DMS79 (cell line): Measurements from ENCODE around the gene LYZL1.
A peak's percentile ranks its signal among the peaks of the same experiment; 100 is the strongest.
"Not testable (repeated sequence)": the region's sequence is repeated elsewhere in the genome, so short reads cannot be mapped to it uniquely, and the experiment has no call there.

Experiments
- DNase-seq: peaks from one replicate; lab custom pipeline; 2025; lab: John Stamatoyannopoulos, UW

Gene LYZL1

DNA sequence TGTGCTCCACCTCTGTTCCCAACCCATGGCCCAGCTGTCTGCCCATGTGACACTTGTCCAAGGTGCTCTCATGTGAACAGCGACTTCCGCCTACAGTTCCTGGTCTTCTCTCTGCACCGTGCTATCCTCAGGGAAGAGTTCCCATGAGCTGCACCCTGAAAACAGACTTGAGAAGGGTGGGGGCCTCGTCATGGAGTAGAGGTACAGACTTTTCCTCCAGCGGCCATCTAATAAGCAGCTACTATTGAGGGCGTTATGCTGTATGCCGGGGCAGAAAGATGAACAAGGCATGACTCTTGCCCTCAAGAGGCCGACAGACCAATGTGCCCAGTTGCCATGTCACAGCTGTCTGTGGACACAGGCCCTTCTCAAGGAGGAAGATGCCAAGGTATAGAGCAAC is 25.4 kb upstream of the LYZL1 start:
- DNase-seq, result no peak

DNA sequence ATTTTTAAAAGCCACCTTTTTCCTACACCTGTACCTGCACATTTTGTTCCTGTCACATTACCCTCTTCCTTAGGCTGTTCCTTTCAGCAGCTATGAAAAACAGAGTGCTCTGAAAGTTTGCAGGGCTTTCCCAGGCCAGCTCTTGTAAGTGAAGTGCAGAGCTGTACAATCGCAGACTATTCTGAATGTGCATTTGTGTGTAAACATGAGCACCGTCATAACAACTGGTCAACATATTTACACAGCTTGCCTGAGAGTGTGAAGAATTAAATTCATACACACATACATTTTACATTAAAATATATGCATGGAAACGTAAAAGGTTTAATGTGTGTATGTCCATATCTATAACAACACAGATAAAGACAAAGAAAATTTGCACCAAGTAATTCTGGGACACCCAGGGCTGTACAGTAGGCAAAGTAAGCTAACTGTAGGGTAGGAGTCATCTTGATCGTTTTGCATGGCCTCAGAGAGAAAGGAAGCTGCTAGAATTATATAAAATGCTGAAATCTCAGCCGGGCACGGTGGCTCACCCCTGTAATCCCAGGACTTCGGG is 23.6 kb upstream of the LYZL1 start:
- DNase-seq, result no peak

DNA sequence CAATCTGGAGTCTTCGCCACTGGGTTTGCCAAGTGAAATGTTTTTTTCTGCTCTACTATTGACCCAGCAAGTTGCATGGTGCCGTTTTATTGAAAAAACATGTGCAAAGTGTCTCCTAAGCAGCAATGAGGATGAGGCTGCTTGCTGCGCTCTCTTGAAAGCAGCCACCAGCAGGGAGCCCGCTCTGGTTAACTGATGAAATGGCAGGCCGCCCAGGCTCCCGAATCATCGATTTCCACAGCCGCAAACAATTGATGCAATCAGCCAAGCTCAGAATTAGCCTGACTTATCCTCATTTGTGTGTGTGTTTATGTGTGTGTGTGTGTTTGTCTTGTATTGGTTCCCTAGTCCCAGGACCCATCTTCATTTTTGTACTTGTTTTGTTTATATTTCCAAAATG is 22.2 kb upstream of the LYZL1 start:
- no peak for DNase-seq

DNA sequence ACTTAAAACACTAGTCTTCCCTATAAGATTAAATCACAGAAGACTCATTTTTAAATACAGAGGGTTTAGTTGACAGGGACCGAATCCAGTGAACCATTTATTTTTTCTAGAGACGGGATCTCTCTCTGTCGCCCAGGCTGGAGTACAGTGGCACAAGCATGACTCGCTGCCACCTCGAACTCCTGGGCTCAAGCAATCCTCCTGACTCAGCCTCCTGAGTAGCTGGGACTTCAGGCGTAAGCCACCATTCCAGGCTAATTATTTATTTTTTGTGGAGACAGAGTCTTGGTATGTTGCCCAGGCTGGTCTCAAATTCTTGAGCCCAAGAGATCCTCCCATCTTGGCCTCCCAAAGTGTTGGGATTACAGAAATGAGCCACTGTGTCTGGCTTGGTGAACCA is 20.9 kb upstream of the LYZL1 start:
- DNase-seq, result no peak

DNA sequence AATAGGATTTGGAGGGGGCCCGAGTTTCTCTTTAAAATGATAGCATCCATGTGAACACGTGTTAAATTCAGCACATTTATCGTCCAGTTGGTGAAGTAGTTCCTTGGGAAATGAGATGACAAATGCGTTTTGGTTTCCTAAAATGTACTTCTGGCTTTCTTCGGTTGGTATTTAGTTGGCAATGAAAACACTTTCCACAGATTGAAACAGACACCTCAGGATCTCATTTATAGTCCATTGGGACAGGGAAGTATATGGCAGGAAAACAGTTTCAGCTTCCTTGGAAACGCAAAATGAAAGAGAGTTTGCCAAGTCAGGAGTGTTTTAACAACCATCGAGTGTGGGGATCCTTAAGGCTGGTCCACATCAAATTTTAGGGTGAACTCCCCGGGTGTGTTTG is 19.4 kb upstream of the LYZL1 start:
- DNase-seq, result no peak

DNA sequence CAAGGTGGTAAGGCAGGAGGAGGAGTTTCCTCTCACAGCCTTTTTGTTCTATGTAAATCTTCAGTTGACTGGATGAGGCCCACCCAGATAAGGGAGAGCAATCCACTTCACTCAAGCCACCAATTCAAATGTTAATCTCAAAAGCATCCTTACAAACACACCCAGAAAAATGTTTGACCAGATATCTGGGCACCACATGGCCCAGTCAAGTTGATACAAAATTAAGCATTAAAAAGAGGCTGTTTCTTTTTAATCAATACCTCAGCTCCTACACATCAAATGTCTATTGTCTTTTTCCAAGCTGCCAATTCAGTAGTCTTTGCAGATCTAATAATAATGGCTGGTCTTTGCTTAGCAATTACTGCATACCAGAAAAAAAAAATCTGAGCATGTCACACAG is 18.0 kb upstream of the LYZL1 start:
- DNase-seq, result no peak

DNA sequence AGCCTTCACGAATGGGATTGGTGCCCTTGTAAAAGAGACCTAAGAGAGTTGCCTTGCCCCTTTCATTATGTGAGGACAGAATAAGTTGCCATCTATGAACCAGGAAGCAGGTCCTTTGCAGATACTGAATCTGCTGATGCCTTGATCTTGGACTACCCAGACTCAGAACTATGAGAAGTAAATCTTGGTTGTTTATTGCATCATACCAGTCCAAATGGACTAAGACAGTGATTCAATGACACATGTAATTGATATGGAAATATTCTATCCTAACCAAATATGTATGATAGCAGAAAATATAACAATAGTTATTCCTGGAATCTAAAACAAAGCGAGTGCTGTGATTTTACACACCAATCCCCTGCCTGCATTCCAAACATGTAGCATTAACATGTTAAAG is 17.0 kb upstream of the LYZL1 start:
- no peak for DNase-seq

DNA sequence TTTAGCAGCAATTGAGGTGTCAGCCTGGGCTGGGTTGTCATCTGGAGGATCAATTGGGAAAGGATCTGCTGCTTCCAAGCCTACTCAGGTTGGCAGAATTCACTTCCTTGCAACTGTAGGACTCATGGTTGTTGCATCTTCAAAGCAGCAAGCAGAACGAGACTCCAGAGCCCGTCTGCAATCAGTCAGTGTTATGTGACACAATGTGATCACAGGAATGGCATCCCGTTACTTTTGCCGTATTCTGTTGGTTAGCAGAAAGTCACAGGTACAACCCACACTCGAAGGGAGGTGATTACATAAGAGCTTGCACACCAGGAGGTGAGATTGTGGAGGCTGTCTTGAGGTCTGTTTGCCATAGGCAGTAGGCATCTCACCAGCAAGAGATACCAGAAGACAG is 15.4 kb upstream of the LYZL1 start:
- DNase-seq, result no peak

DNA sequence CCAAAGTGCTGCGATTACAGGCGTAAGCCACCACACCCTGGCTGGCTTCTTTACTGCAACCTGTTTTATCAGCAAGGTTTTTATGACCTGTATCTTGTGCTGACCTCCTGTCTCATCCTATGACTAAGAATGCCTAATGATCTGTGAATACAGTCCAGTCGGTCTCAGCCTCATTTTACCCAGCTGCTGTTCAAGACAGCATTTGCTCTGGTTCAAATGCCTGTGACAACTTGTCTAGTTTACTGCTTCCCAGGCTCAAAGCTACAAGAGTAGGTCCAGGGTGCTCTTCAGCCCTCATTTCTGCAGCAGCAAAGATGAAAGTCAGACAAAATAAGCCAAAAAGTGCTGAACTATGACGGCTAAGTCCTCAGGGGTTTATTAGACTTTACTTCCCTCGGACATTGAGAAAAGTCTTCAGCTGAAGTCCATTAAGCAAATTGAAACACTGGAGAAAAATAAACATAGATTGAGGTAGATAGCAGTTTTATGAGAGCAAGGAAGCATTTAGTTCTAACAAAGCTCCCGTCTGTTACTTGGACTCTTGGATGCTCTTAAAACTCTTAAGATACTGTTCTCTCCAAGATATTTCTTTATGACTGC is 12.5 kb upstream of the LYZL1 start:
- peak; percentile 44 for DNase-seq

DNA sequence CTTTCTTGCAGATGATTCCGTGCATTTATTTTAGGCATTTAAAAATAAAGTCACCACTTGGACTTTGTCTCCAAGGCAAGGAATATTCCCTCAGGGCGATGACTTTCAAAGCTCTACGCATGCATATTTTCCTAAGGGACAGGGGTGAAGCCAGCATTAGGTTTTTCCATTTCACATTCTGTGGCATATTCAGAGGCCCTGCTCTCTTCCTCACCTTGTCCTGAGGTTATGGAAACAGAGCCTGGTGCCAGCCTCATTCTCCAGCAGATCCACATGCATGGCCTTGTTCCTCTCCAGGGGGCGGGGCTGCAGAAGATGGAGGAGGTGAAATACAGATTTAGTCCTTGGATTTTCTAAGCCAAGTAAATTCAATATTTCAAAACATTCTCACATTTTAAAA is 11.6 kb upstream of the LYZL1 start:
- no peak for DNase-seq

DNA sequence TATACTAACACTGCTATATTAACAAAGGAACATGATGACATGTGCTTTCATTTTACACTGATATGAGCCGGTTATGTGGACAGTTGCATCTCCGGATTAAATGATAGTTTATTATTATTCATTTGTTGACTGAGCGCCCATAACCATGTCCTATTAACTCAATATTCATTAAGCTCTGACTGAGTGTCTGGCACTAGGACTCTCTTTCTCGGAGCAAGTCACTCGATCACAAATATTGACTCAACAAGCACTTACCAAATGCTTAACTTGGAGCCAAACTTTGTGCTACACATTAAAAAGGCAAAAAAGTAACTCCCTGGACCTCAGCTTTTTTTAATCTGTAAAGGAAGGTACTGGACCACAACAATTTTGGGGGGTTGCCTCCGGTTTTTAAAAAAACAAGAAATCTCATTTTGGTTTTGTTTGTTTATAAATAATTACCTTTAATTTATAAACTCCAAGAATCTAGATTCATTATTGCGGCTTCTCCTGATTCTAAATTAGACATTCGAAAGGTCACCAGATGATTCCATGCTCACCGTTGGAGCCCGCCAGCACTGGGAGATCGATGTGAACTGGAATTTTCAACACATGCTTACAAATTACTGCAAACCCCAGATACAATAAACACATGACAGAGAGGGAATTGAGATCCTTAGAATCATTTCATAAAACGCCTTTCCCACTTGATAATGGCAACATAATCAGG is 8.9 kb upstream of the LYZL1 start:
- DNase-seq, result no peak

DNA sequence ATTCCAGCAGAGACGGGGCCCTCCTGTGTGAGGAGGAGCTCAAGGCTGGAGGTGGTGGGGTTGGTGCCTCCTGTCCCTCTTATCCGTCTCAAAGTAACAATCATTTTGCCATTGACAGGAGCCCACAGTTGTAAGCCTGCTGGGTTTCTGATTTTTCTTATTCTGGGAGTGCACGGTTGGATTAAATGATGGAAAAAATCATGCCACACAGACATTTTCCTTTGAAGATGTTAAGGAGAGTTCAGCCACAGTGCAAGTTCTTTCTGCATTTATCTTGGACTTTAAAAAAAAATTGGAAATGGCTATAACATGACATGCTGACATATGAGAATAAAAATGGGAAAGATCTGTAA is 8.4 kb upstream of the LYZL1 start:
- no peak for DNase-seq

DNA sequence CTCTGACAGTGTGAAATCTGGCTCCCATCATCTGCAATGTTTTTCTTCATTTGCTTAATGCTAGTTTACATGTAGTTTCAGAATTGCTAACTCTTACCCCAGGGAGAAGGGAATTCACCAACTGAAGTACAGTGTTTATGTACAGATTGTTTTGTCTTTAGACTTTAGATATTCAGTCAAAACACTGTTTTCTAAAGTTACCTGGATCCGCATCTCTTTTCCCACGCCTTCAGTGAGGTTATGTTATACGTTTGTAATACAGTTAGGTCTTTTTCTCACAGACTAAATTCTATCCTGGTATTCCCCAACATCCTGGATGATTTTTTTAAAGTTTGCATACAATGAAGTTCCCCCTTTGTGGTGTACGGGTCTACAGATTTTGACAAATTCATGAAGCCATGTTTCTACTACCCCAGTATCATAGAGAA is 3.2 kb upstream of the LYZL1 start:
- DNase-seq, result no peak

DNA sequence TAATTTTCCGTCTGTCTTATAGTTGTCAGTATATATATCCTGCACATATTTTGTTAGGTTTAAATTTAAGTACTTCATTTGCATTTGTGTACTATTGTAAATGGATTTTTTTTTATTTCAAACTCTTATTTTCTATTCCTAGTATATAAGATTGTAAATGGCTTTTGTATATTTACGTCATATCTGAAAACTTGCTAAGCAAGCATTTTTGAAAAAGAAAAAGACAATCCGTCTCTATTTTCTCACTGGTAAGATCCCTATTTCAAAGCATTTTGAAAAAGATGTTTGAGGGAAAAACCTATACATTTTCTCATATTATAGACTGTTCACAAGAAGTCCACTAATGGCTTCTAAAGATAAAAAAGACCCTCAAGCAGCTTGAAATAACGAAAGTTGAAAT is 1.2 kb upstream of the LYZL1 start:
- DNase-seq, result no peak

DNA sequence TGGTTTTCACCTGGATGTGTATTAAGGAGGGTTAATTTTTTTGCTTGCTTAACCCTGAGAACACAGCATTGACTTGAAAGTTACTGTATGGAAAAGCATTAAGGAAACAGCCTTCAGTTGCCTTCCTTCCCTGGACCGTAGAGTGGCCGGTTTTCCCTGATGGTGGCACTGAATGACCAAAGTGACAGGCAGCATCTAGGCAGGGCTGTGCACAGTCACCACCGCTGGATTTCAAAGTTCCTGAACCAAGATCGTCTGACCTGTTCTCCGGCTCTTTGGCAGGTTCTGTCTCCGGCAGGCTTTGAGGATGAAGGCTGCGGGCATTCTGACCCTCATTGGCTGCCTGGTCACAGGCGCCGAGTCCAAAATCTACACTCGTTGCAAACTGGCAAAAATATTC is 2.7 kb downstream of the LYZL1 start:
- not testable (repeated sequence) for DNase-seq

DNA sequence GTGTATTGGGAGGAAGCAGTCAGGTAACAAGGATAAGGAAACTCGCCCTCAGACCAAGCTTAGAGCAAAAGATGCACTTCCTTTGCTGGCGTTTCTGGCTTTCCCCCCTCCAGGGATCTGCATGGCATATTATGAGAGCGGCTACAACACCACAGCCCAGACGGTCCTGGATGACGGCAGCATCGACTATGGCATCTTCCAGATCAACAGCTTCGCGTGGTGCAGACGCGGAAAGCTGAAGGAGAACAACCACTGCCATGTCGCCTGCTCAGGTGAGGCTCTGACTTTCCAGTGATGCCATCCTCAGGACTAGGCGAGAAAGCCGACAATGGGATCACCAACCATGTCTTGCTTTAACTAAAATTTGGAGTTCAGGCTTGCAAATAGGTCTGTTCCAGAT is 3.5 kb downstream of the LYZL1 start:
- DNase-seq, result not testable (repeated sequence)

DNA sequence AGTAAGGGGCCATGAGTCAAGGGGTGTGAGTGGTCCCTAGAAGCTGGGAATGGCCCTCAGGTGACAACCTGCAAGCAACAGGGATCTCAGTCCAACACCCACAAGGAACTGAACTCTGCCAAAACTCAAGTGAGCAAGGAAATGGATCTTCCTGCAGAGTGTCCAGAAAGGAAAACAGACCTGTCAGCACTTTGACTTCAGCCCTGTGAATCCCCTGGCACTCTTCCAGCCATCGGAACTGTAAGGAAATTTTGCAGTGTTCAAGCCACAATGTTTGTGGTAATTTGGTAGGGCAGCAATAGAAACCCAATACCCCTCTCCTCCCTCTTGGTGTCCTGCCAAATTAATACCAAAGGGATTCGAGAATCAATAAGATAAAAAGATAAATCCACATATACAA is 6.9 kb downstream of the LYZL1 start:
- DNase-seq, result no peak

DNA sequence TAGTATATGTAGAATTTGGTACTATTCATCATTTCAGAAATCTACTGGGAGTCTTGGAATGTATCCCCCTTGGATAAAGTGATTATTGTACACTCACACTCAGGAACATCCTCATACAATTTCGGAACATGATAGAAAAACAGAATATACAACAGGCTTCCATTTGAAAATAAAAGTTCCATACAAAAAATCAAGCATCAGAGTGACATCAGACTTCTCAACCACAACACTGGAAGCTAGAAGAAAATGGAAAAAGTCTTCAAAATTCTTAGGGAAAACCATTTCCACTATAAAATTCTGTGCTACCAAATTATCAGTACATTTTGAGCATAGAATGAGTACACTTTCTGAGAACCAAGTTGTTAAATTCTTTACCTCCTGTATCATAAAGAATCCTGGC is 8.8 kb downstream of the LYZL1 start:
- no peak for DNase-seq

DNA sequence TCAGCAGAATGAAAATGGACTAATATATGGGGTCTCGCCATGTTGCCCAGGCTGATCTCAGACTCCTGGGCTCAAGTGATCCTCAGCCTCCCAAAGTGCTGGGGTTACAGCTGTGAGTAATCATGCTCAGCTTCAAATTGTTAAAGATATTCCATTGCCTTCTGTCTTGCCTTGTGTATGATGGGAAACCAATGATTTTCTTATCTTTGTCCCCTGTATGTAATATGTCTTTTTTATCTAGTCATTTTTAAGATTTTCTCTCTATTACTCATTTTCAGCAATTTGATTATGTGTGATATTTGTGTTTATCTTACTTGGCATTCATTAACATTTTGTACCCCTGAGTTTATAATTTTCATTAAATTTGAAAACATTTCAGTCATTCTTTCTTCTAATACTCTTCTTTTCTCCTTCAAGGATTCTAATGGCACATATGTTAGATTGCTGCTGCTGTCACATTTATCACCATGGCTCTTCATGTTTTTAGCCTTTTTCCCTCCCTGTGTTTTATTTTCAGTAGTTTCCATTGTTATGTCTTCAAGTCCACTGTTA is 12.6 kb downstream of the LYZL1 start:
- no peak for DNase-seq

DNA sequence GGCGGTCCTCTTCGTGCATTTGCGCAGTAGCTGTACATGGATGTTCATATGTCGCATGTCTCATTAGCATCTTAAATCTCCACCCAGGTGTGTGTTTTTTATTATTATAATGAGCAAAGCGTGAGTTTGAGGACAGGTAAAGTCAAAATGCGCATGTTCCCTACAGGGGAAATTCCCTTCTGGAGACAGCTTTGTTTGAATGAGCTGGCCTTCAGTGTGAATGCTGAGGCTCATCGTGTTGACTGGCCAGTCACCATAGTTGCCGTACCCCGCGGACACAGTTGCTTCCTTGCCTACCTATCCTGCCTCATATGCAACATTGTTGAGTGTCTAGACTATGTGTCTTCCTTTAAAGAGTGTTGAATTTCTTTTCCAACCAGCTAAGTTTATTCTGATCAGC is 13.6 kb downstream of the LYZL1 start:
- no peak for DNase-seq

DNA sequence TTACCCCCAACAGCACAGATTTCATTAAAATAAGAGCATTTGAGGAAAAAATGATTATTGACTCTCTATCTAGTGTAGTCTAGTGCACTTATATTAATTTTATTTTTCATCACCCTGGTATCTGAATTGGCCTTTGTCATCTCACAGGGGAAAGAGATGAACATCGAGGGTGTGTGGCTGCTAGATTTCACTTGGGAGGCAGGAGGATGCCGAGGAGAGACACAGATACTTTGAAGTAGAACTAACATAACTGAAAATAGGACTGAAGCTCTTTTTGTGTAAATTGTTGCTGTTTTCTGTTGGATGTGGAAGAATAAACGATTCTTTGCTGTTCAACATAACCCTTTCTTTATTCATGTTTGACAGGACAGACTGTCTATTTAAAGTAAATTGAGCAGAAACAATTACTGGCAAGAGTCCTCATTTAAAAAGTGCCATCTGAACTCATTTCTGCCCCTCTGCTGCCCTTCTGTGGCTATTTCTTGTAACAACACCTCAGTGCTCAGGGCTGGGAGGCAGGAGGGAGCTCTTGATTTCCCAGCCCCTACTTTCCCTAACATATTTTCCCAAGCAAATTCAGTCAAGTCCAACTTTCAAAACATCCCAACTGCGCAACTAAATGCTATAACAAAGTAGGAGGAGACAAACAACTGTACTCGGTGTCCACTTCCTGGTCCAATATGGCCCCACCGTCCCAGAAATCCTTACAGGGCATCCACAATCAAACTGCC is 15.6 kb downstream of the LYZL1 start:
- peak; percentile 12 for DNase-seq

DNA sequence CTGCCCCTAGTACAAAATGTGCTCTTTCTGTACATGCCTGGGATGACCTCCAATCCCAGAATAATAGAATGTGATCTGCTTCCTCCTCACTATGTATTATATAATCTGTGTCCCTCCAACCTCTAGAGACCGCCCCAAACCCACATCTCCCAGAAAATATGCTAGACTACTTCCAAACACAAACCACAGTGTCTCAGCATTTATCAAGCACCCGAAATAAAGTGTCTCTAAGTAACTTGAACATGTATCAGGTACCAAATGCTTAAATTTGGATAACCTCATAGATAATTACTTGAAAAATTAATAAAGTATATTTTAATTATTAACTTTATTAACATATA is 16.1 kb downstream of the LYZL1 start:
- no peak for DNase-seq

DNA sequence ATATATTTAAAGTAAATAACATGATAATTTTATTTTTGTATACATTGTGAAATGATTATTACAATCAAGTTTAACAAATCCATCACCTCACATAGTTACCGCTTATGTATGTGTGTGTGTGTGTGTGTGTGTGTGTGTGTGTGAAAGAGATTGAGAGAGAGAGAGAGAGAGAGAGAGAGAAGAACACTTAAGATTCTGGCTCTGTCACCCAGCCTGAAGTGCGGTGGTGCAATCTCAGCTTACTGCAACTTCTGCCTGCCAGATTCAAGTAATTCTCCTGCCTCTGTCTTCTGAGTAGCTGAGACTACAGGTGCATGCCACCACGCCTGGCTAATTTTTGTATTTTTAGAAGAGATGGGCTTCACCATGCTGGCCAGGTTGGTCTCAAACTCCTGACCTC is 17.8 kb downstream of the LYZL1 start:
- DNase-seq, result no peak
